ENCODE measurements around the gene UNC13B. TPM values are rescaled to one million over a fixed set of nuclear protein-coding genes. Genes with fewer than 3 reads are reported as not detected.

The UNC13B gene
- total RNA-seq, 1 donor from 2014 or later, result 39.9 TPM

DNA sequence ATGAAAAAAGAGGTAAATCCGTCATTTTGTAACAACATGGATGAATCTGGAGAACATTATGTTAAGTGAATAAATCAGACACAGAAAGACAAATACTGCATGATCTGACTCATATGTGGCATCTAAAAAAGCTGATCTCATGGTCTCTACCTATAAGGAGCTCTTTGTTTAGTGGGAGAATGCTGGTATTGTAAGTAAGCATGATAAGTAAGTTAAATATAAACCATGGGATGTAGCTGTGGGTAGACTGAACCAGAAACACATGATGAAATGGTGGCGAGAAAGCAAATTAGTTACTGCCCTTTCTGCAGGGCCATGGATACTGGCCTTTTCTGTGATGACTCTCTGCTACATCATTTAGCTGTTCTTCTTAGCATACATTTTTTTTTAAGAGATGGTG is 261.7 kb downstream of the UNC13B start:
- no peak for TF ChIP-seq CTCF (IDR thresholded peaks at IDR 0.05; ENCODE audit: unreplicated experiment)
- no peak overlapping the region for H3K27ac Mint-ChIP-seq (ENCODE audit: unreplicated experiment)
- DNase-seq (ENCODE audit: low spot score), result no peak
- no peak overlapping the region for H3K4me3 Mint-ChIP-seq (ENCODE audit: unreplicated experiment)
- H3K4me1 Mint-ChIP-seq (ENCODE audit: unreplicated experiment), result no peaks in the 10 kb centered on the region
- H3K9me3 Mint-ChIP-seq (ENCODE audit: unreplicated experiment), result no peaks in the 10 kb centered on the region
- no peaks in the 10 kb centered on the region for H3K27me3 Mint-ChIP-seq (ENCODE audit: unreplicated experiment)
- H3K36me3 Mint-ChIP-seq (ENCODE audit: low read depth, unreplicated experiment), result no peaks in the 10 kb centered on the region

GRCh38 chr9:35424356-35425352 is 262.8 kb downstream of the UNC13B start:
- no peak overlapping the region for H3K4me3 Mint-ChIP-seq (ENCODE audit: unreplicated experiment)
- H3K4me1 Mint-ChIP-seq (ENCODE audit: unreplicated experiment), result no peaks in the 10 kb centered on the region
- H3K27me3 Mint-ChIP-seq (ENCODE audit: unreplicated experiment), result no peaks in the 10 kb centered on the region
- no peak overlapping the region for H3K27ac Mint-ChIP-seq (ENCODE audit: unreplicated experiment)
- H3K9me3 Mint-ChIP-seq (ENCODE audit: unreplicated experiment), result no peaks in the 10 kb centered on the region
- DNase-seq (ENCODE audit: low spot score), result no peak
- TF ChIP-seq CTCF (IDR thresholded peaks at IDR 0.05; ENCODE audit: unreplicated experiment), result no peak
- no peaks in the 10 kb centered on the region for H3K36me3 Mint-ChIP-seq (ENCODE audit: low read depth, unreplicated experiment)

DNA sequence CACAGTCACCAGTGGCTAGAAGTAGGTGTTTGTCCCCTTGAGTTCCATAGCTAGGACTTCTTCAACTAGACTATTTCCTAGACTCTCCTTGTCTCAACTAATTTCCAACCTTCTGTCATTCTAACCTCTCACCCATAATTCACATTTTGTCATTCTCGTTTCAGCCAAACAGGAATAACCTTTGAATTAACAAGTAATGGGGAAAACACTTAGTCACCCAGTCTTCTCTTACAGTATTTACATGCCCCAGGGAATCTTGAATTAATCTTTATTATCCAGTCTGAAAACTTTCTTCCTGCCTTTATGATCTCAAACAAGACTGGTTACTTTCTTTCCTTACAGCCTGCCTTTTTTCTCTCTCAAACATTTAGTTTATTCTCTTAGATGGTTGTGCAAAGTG is 264.8 kb downstream of the UNC13B start:
- no peak for TF ChIP-seq CTCF (IDR thresholded peaks at IDR 0.05; ENCODE audit: unreplicated experiment)
- Mint-ChIP-seq H3K27me3 (ENCODE audit: unreplicated experiment) (no peaks in the 10 kb centered on the region), H3K36me3 (ENCODE audit: low read depth, unreplicated experiment) (no peaks in the 10 kb centered on the region), H3K9me3 (ENCODE audit: unreplicated experiment) (no peaks in the 10 kb centered on the region), H3K4me1 (ENCODE audit: unreplicated experiment) (no peaks in the 10 kb centered on the region), H3K27ac (ENCODE audit: unreplicated experiment) (no peak overlapping the region), H3K4me3 (ENCODE audit: unreplicated experiment) (no peak overlapping the region)
- no peak for DNase-seq (ENCODE audit: low spot score)

GRCh38 chr9:35431467-35431866 is 269.7 kb downstream of the UNC13B start:
- Mint-ChIP-seq H3K36me3 (ENCODE audit: low read depth, unreplicated experiment) (no peaks in the 10 kb centered on the region), H3K27me3 (ENCODE audit: unreplicated experiment) (no peaks in the 10 kb centered on the region), H3K4me3 (ENCODE audit: unreplicated experiment) (no peak overlapping the region), H3K4me1 (ENCODE audit: unreplicated experiment) (peaks cover 2% of the 10 kb centered on the region), H3K27ac (ENCODE audit: unreplicated experiment) (no peak overlapping the region), H3K9me3 (ENCODE audit: unreplicated experiment) (no peaks in the 10 kb centered on the region)
- DNase-seq (ENCODE audit: low spot score), result no peak
- TF ChIP-seq CTCF (IDR thresholded peaks at IDR 0.05; ENCODE audit: unreplicated experiment), result no peak

DNA sequence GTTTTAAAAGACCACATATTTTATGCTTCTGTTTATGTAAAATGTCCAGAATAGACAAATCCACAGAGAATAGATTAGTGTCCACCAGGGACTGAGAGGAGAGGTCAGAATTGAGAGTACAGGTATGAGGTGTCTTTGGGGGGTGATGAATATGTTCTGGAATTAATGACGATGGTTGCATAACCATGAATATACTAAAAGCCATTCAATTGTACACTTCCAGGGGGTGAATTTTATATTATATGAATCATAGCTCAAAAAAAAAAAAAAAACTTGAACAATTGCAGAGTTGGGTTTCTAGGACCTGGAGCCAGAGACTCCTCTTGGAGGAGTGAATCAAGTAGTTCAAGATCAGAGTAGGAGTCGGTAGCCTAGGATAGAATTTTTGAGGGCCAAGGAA is 270.3 kb downstream of the UNC13B start:
- Mint-ChIP-seq H3K9me3 (ENCODE audit: unreplicated experiment) (no peaks in the 10 kb centered on the region), H3K36me3 (ENCODE audit: low read depth, unreplicated experiment) (no peaks in the 10 kb centered on the region), H3K4me1 (ENCODE audit: unreplicated experiment) (peaks cover 2% of the 10 kb centered on the region), H3K27me3 (ENCODE audit: unreplicated experiment) (no peaks in the 10 kb centered on the region), H3K4me3 (ENCODE audit: unreplicated experiment) (no peak overlapping the region), H3K27ac (ENCODE audit: unreplicated experiment) (no peak overlapping the region)
- DNase-seq (ENCODE audit: low spot score), result no peak
- no peak for TF ChIP-seq CTCF (IDR thresholded peaks at IDR 0.05; ENCODE audit: unreplicated experiment)

Data from endothelial cell (in vitro differentiated cells).